Measurements from ENCODE around the gene SLC17A3.

SLC17A3 gene

GRCh38 chr6:25889877-25890853, 16.1 kb upstream of the SLC17A3 start:
- DNase-seq (ENCODE audit: low read depth, low spot score), result no peak

GRCh38 chr6:25888626-25889025, 14.6 kb upstream of the SLC17A3 start:
- no peak for DNase-seq (ENCODE audit: low read depth, low spot score)

- DNase-seq (ENCODE audit: low read depth, low spot score), result no peak
Measured at GRCh38 chr6:25886066-25886465, 12.0 kb upstream of the SLC17A3 start.

- DNase-seq (ENCODE audit: low read depth, low spot score), result no peak
Measured at GRCh38 chr6:25883991-25884390, 9.9 kb upstream of the SLC17A3 start.

GRCh38 chr6:25883536-25883935, 9.5 kb upstream of the SLC17A3 start:
- DNase-seq (ENCODE audit: low read depth, low spot score), result no peak

GRCh38 chr6:25882051-25882496, 8.0 kb upstream of the SLC17A3 start:
- no peak for DNase-seq (ENCODE audit: low read depth, low spot score)

- no peak for DNase-seq (ENCODE audit: low read depth, low spot score)
Measured at GRCh38 chr6:25880601-25881000, 6.6 kb upstream of the SLC17A3 start.

GRCh38 chr6:25878721-25879322, 4.8 kb upstream of the SLC17A3 start:
- no peak for DNase-seq (ENCODE audit: low read depth, low spot score)

- no peak for DNase-seq (ENCODE audit: low read depth, low spot score)
Measured at GRCh38 chr6:25875926-25876602, 2.0 kb upstream of the SLC17A3 start.

- DNase-seq (ENCODE audit: low read depth, low spot score), result no peak
Measured at GRCh38 chr6:25875563-25875905, 1.5 kb upstream of the SLC17A3 start.

- DNase-seq (ENCODE audit: low read depth, low spot score), result no peak
Measured at GRCh38 chr6:25874822-25875562, 949 bp upstream of the SLC17A3 start.

GRCh38 chr6:25872814-25873213, 1.2 kb downstream of the SLC17A3 start:
- no peak for DNase-seq (ENCODE audit: low read depth, low spot score)

GRCh38 chr6:25869840-25870239, 4.2 kb downstream of the SLC17A3 start:
- no peak for DNase-seq (ENCODE audit: low read depth, low spot score)

GRCh38 chr6:25868436-25869183, 5.4 kb downstream of the SLC17A3 start:
- DNase-seq (ENCODE audit: low read depth, low spot score), result no peak

GRCh38 chr6:25866011-25866410, 8.0 kb downstream of the SLC17A3 start:
- no peak for DNase-seq (ENCODE audit: low read depth, low spot score)

GRCh38 chr6:25863360-25863759, 10.7 kb downstream of the SLC17A3 start:
- DNase-seq (ENCODE audit: low read depth, low spot score), result no peak

GRCh38 chr6:25862199-25862598, 11.8 kb downstream of the SLC17A3 start:
- DNase-seq (ENCODE audit: low read depth, low spot score), result no peak

- no peak for DNase-seq (ENCODE audit: low read depth, low spot score)
Measured at GRCh38 chr6:25852756-25853155, 21.3 kb downstream of the SLC17A3 start.

GRCh38 chr6:25851961-25852360, 22.1 kb downstream of the SLC17A3 start:
- DNase-seq (ENCODE audit: low read depth, low spot score), result no peak

- no peak for DNase-seq (ENCODE audit: low read depth, low spot score)
Measured at GRCh38 chr6:25844518-25844917, 29.5 kb downstream of the SLC17A3 start.

- no peak for DNase-seq (ENCODE audit: low read depth, low spot score)
Measured at GRCh38 chr6:25842526-25842925, 31.5 kb downstream of the SLC17A3 start.

Data from activated CD4-positive, CD25-positive, alpha-beta regulatory T cell treated with anti-CD3 and anti-CD28 coated beads, Interleukin-2, amount 50 U/mL, for 16 hours (primary cell).